Hepatocyte (in vitro differentiated cells): Measurements from ENCODE around the gene ING1. TPM values are rescaled to one million over a fixed set of nuclear protein-coding genes. Genes with fewer than 3 reads are reported as not detected.

Source experiments
- DNase-seq: peaks from one replicate; pipeline ENCODE4 v3.0.0-alpha.2; 2016; ENCODE audit warnings: low spot score
- H2AFZ ChIP-seq: fragments of 200-600 bp; sonication (generic); 2 replicates; pipeline ENCODE4 v1.6.0; 2016; ENCODE audit warnings: antibody characterized with exemption, mild to moderate bottlenecking
- H3K27ac ChIP-seq: fragments of 200-600 bp; sonication (generic); 2 replicates; pipeline ENCODE4 v1.5.1; 2016; ENCODE audit warnings: mild to moderate bottlenecking
- H3K27me3 ChIP-seq: fragments of 200-600 bp; sonication (generic); 2 replicates; pipeline ENCODE4 v1.6.1; 2016
- H3K36me3 ChIP-seq: fragments of 200-600 bp; sonication (generic); replicated peaks from 2 replicates; pipeline ENCODE4 v1.5.1; 2016; ENCODE audit warnings: low read depth; ENCODE audit not compliant: insufficient read depth
- H3K4me1 ChIP-seq: fragments of 200-600 bp; sonication (generic); 2 replicates; pipeline ENCODE4 v1.5.1; 2016; ENCODE audit warnings: mild to moderate bottlenecking, moderate library complexity; ENCODE audit not compliant: insufficient read depth
- H3K4me2 ChIP-seq: fragments of 200-600 bp; sonication (generic); 2 replicates; pipeline ENCODE4 v1.6.0; 2016
- H3K4me3 ChIP-seq: fragments of 200-600 bp; sonication (generic); 2 replicates; pipeline ENCODE4 v1.5.1; 2016; ENCODE audit warnings: mild to moderate bottlenecking
- H3K79me2 ChIP-seq: fragments of 200-600 bp; sonication (generic); 2 replicates; pipeline ENCODE4 v1.6.0; 2017; ENCODE audit warnings: mild to moderate bottlenecking
- H3K9me2 ChIP-seq: fragments of 200-600 bp; sonication (generic); replicated peaks from 2 replicates; pipeline ENCODE4 v1.6.0; 2017; ENCODE audit warnings: mild to moderate bottlenecking; ENCODE audit not compliant: insufficient read depth
- H3K9me3 ChIP-seq: fragments of 200-600 bp; sonication (generic); 2 replicates; pipeline ENCODE4 v1.5.1; 2016; ENCODE audit warnings: low read depth, mild to moderate bottlenecking
- H4K20me1 ChIP-seq: fragments of 200-600 bp; sonication (generic); 2 replicates; pipeline ENCODE4 v1.6.0; 2016; ENCODE audit warnings: mild to moderate bottlenecking; ENCODE audit not compliant: insufficient read depth, poor library complexity, severe bottlenecking
- EZH2 ChIP-seq: fragments of 200-600 bp; sonication (generic); IDR thresholded peaks from 2 replicates; pipeline ENCODE4 v1.6.1; 2016; ENCODE audit warnings: antibody characterized with exemption, mild to moderate bottlenecking, borderline replicate concordance
- EZH2phosphoT487 ChIP-seq: fragments of 200-600 bp; sonication (generic); IDR thresholded peaks from one replicate; pipeline ENCODE4 v1.6.1; 2018; ENCODE audit warnings: antibody characterized with exemption, mild to moderate bottlenecking, low read depth, moderate library complexity; ENCODE audit not compliant: unreplicated experiment, severe bottlenecking
- WGBS: methylation state at CpG from one replicate; pipeline ENCODE4 v1.1.6; 2016; ENCODE audit warnings: low lambda C conversion rate; ENCODE audit errors: missing lambda C conversion rate; 5-methylcytosine and 5-hydroxymethylcytosine counted together
- polyA plus RNA-seq: library from polyadenylated mRNA; unstranded; fragments of >200 nt; fragmentation: Nextera tagmentation; extraction: Ambion mirVana; gene quantifications from 2 replicates; pipeline ENCODE4 v1.2.1, GENCODE V29; 2016
- total RNA-seq: library from RNA; depleted of rRNA; stranded (reverse); fragments of >200 nt; gene quantifications from 2 replicates; pipeline ENCODE4 v1.2.3, GENCODE V29; 2014
- TF ChIP-seq, protein P1 (sequence below): fragments of 200-600 bp; sonication (generic); IDR thresholded peaks from 2 replicates; pipeline ENCODE4 v1.5.1; 2016; ENCODE audit warnings: antibody characterized with exemption, mild to moderate bottlenecking; ENCODE audit not compliant: poor library complexity

Gene ING1
- total and polyA plus RNA-seq, 2 experiments from 2014 or later: 14.7 to 26.4 TPM

GRCh38 chr13:110731072-110731471, 17.6 kb downstream of the ING1 start:
- Histone ChIP-seq H3K4me2 (no peak overlapping the region), H3K4me1 (no peaks in the 10 kb centered on the region), H3K4me3 (no peak overlapping the region), H3K9me2 (no peaks in the 10 kb centered on the region), H2AFZ (no peak overlapping the region), H3K9me3 (no peaks in the 10 kb centered on the region), H3K36me3 (no peaks in the 10 kb centered on the region), H4K20me1 (no peaks in the 10 kb centered on the region), H3K27ac (no peak overlapping the region), H3K79me2 (no peaks in the 10 kb centered on the region), H3K27me3 (no peaks in the 10 kb centered on the region)
- DNase-seq: no peak
- TF ChIP-seq EZH2: no peak
- TF ChIP-seq EZH2phosphoT487: no peak
- TF ChIP-seq, protein P1, sequence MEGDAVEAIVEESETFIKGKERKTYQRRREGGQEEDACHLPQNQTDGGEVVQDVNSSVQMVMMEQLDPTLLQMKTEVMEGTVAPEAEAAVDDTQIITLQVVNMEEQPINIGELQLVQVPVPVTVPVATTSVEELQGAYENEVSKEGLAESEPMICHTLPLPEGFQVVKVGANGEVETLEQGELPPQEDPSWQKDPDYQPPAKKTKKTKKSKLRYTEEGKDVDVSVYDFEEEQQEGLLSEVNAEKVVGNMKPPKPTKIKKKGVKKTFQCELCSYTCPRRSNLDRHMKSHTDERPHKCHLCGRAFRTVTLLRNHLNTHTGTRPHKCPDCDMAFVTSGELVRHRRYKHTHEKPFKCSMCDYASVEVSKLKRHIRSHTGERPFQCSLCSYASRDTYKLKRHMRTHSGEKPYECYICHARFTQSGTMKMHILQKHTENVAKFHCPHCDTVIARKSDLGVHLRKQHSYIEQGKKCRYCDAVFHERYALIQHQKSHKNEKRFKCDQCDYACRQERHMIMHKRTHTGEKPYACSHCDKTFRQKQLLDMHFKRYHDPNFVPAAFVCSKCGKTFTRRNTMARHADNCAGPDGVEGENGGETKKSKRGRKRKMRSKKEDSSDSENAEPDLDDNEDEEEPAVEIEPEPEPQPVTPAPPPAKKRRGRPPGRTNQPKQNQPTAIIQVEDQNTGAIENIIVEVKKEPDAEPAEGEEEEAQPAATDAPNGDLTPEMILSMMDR: no peak
- WGBS: 96% methylated on average over 3 of the region's 3 CpGs

DNA sequence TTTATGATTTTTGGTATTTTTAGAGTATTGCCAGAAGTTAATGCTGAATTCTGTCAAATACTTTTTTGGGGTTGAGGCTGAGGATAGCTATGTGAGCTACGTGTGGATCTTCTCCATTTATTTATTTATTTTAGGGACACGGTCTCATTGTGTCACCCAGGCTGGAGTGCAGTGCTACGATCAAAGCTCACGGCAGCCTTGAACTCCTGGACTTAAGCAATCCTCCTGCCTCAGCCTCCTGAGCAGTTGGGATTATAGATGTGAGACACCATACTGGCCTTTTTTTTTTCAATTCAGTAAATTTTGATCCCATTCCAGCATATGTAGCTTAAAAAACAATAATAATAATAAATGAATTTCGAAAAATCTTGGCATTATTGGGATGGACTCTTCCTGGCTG, 21.1 kb downstream of the ING1 start:
- WGBS: 91% methylated on average over 5 of the region's 5 CpGs
- Histone ChIP-seq H3K27me3 (no peaks in the 10 kb centered on the region), H3K36me3 (no peaks in the 10 kb centered on the region), H3K9me2 (no peaks in the 10 kb centered on the region), H4K20me1 (no peaks in the 10 kb centered on the region), H3K4me2 (no peak overlapping the region), H3K79me2 (no peaks in the 10 kb centered on the region), H3K4me1 (no peaks in the 10 kb centered on the region), H3K9me3 (no peaks in the 10 kb centered on the region), H3K4me3 (no peak overlapping the region), H2AFZ (no peak overlapping the region), H3K27ac (no peak overlapping the region)
- TF ChIP-seq, protein P1: no peak
- TF ChIP-seq EZH2 (no peak), EZH2phosphoT487 (no peak)
- DNase-seq: no peak

DNA sequence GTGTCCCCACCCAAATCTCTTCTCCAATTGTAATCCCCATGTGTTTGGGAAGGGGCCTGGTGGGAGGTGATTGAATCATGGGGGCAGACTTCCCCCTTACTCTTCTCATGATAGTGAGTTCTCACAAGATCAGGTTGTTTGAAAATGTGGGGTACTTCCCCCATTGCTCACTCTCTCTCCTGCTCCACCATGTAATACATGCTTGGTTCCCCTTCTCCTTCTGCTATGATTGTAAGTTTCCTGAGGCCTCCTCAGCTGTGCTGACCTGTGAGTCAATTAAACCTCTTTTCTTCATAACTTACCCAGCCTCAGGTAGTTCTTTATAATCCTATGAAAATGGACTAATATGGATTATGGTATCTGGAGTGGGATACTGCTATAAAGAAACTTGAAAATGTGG, 24.1 kb downstream of the ING1 start:
- Histone ChIP-seq H3K27ac (no peak overlapping the region), H3K9me2 (no peaks in the 10 kb centered on the region), H3K4me1 (no peaks in the 10 kb centered on the region), H4K20me1 (no peaks in the 10 kb centered on the region), H3K9me3 (no peaks in the 10 kb centered on the region), H3K36me3 (no peaks in the 10 kb centered on the region), H3K4me2 (no peak overlapping the region), H3K79me2 (no peaks in the 10 kb centered on the region), H2AFZ (no peak overlapping the region), H3K27me3 (no peaks in the 10 kb centered on the region), H3K4me3 (no peak overlapping the region)
- TF ChIP-seq EZH2phosphoT487: no peak
- no peak for TF ChIP-seq EZH2
- TF ChIP-seq, protein P1: no peak
- no peak for DNase-seq

DNA sequence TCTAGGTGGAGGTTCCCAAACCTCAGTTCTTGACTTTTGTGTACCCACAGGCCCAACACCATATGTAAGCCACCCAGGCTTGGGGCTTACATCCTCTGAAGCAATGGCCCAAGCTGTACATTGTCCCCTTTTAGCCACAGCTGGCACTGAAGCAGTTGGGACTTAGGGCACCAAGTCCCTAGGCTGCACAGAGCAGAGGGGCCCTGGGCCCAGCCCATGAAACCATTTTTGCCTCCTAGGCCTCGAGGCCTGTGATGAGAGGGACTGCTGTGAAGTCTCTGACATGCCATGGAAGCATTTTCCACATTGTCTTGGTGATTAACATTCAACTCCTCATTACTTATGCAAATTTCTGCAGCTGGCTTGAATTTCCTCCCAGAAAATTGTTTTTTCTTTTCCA, 30.2 kb downstream of the ING1 start:
- no peak overlapping the region for H3K4me2 ChIP-seq
- TF ChIP-seq EZH2 (no peak), EZH2phosphoT487 (no peak)
- TF ChIP-seq, protein P1: no peak
- no peaks in the 10 kb centered on the region for H4K20me1 ChIP-seq
- H3K4me3 ChIP-seq: no peak overlapping the region
- no peaks in the 10 kb centered on the region for H3K36me3 ChIP-seq
- no peaks in the 10 kb centered on the region for H3K79me2 ChIP-seq
- H3K4me1 ChIP-seq: peaks cover 9% of the 10 kb centered on the region
- no peaks in the 10 kb centered on the region for H3K9me3 ChIP-seq
- H3K27me3 ChIP-seq: no peaks in the 10 kb centered on the region
- H3K9me2 ChIP-seq: no peaks in the 10 kb centered on the region
- DNase-seq: no peak
- H3K27ac ChIP-seq: no peak overlapping the region
- no peak overlapping the region for H2AFZ ChIP-seq
- WGBS: 100% methylated on average over 1 of the region's 1 CpG
